WTC11 (cell line): Measurements from ENCODE around the gene TKTL1. TPM values are rescaled to one million over a fixed set of nuclear protein-coding genes. Genes with fewer than 3 reads are reported as not detected.

Experiments
- ATAC-seq: fragments of 200-7000 bp; cut with Tn5 transposase; 2 replicates; pipeline ENCODE4 v1.10.0; 2021; ENCODE audit warnings: mild to moderate bottlenecking, moderate library complexity
- CTCF ChIA-PET: fragments of 300-600 bp; sonication (Branson Sonifier 250); formaldehyde crosslinking; loops from one replicate; lab custom pipeline; 2021; ENCODE audit warnings: antibody characterized with exemption; lab: Charles Lee
- POLR2A ChIA-PET: fragments of 350-600 bp; sonication (Branson Sonifier 250); formaldehyde crosslinking; loops from one replicate; lab custom pipeline; 2021; ENCODE audit warnings: antibody characterized with exemption; lab: Charles Lee
- DNase-seq: peaks from one replicate; pipeline ENCODE4 v3.0.0; 2021; ENCODE audit warnings: low spot score
- H3K27ac Mint-ChIP-seq: 2 replicates; pipeline ENCODE4 v1.8.0; 2021; ENCODE audit warnings: mixed read lengths
- H3K27me3 Mint-ChIP-seq: 2 replicates; pipeline ENCODE4 v1.8.0; 2021; ENCODE audit warnings: low read depth, mild to moderate bottlenecking, moderate library complexity, mixed read lengths
- H3K36me3 Mint-ChIP-seq: 2 replicates; pipeline ENCODE4 v1.8.0; 2021; ENCODE audit warnings: mixed read lengths
- H3K4me1 Mint-ChIP-seq: 2 replicates; pipeline ENCODE4 v1.8.0; 2022; ENCODE audit warnings: mixed read lengths
- H3K4me3 Mint-ChIP-seq: 2 replicates; pipeline ENCODE4 v1.8.0; 2021; ENCODE audit warnings: mild to moderate bottlenecking, moderate library complexity, mixed read lengths
- H3K9me3 Mint-ChIP-seq: 2 replicates; pipeline ENCODE4 v1.8.0; 2021; ENCODE audit warnings: mixed read lengths
- ATF2 ChIP-seq: sonication (generic); formaldehyde crosslinking; IDR thresholded peaks from 2 replicates; pipeline ENCODE4 v1.8.1; 2022; ENCODE audit warnings: low read depth, missing genetic modification reagents, borderline replicate concordance
- CREM ChIP-seq: sonication (generic); formaldehyde crosslinking; IDR thresholded peaks from 2 replicates; pipeline ENCODE4 v1.8.1; 2022; ENCODE audit warnings: mild to moderate bottlenecking, missing genetic modification reagents, moderate library complexity
- E2F5 ChIP-seq: sonication (generic); formaldehyde crosslinking; IDR thresholded peaks from 2 replicates; pipeline ENCODE4 v1.8.1; 2022; ENCODE audit warnings: mild to moderate bottlenecking, moderate library complexity, missing genetic modification reagents
- EMX1 ChIP-seq: fragments of 250-450 bp; sonication (Bioruptor Pico); IDR thresholded peaks from 2 replicates; pipeline ENCODE4 v1.8.0; 2021; ENCODE audit warnings: mild to moderate bottlenecking
- ESRRA ChIP-seq: sonication (generic); formaldehyde crosslinking; IDR thresholded peaks from 2 replicates; pipeline ENCODE4 v1.8.1; 2022; ENCODE audit warnings: mild to moderate bottlenecking, missing genetic modification reagents, borderline replicate concordance
- FOXP1 ChIP-seq: sonication (generic); formaldehyde crosslinking; IDR thresholded peaks from 2 replicates; pipeline ENCODE4 v1.8.0; 2022; ENCODE audit warnings: missing genetic modification reagents, mild to moderate bottlenecking, moderate library complexity, borderline replicate concordance
- HMGXB4 ChIP-seq: sonication (generic); formaldehyde crosslinking; IDR thresholded peaks from 2 replicates; pipeline ENCODE4 v1.8.1; 2023; ENCODE audit warnings: mild to moderate bottlenecking, moderate library complexity, missing genetic modification reagents
- IRF1 ChIP-seq: sonication (generic); formaldehyde crosslinking; IDR thresholded peaks from 2 replicates; pipeline ENCODE4 v1.8.0; 2023; ENCODE audit warnings: missing genetic modification reagents
- MLX ChIP-seq: sonication (generic); formaldehyde crosslinking; IDR thresholded peaks from 2 replicates; pipeline ENCODE4 v1.8.1; 2023; ENCODE audit warnings: mild to moderate bottlenecking, missing genetic modification reagents, moderate library complexity
- MXD4 ChIP-seq: fragments of 250-450 bp; sonication (Bioruptor Pico); IDR thresholded peaks from 2 replicates; pipeline ENCODE4 v1.8.0; 2021; ENCODE audit warnings: mild to moderate bottlenecking, moderate library complexity, borderline replicate concordance
- MYBL2 ChIP-seq: sonication (generic); formaldehyde crosslinking; IDR thresholded peaks from 2 replicates; pipeline ENCODE4 v1.8.1; 2023; ENCODE audit warnings: mild to moderate bottlenecking, moderate library complexity, missing genetic modification reagents
- NFE2L1 ChIP-seq: sonication (generic); formaldehyde crosslinking; IDR thresholded peaks from 2 replicates; pipeline ENCODE4 v1.8.1; 2023; ENCODE audit warnings: missing genetic modification reagents
- OVOL2 ChIP-seq: fragments of 250-450 bp; sonication (Bioruptor Pico); IDR thresholded peaks from 2 replicates; pipeline ENCODE4 v1.9.0; 2021; ENCODE audit warnings: mild to moderate bottlenecking, borderline replicate concordance
- PREB ChIP-seq: sonication (generic); formaldehyde crosslinking; IDR thresholded peaks from 2 replicates; pipeline ENCODE4 v1.8.1; 2022; ENCODE audit warnings: mild to moderate bottlenecking, missing genetic modification reagents, moderate library complexity, borderline replicate concordance
- PRRX2 ChIP-seq: fragments of 250-450 bp; sonication (Bioruptor Pico); IDR thresholded peaks from 2 replicates; pipeline ENCODE4 v1.8.0; 2021; ENCODE audit warnings: mild to moderate bottlenecking
- SMAD3 ChIP-seq: sonication (generic); formaldehyde crosslinking; IDR thresholded peaks from 2 replicates; pipeline ENCODE4 v1.8.0; 2022; ENCODE audit warnings: missing genetic modification reagents, mild to moderate bottlenecking, borderline replicate concordance
- SOX15 ChIP-seq: fragments of 250-450 bp; sonication (Bioruptor Pico); IDR thresholded peaks from 2 replicates; pipeline ENCODE4 v1.9.0; 2021; ENCODE audit warnings: mild to moderate bottlenecking
- SP1 ChIP-seq: sonication (generic); formaldehyde crosslinking; conservative IDR thresholded peaks from 2 replicates; pipeline ENCODE4 v1.8.1; 2022; ENCODE audit warnings: missing genetic modification reagents
- ZNF232 ChIP-seq: sonication (generic); formaldehyde crosslinking; IDR thresholded peaks from 2 replicates; pipeline ENCODE4 v1.8.0; 2022; ENCODE audit warnings: mild to moderate bottlenecking, missing genetic modification reagents
- ZNF281 ChIP-seq: sonication (generic); formaldehyde crosslinking; IDR thresholded peaks from 2 replicates; pipeline ENCODE4 v1.8.0; 2023; ENCODE audit warnings: mild to moderate bottlenecking, missing genetic modification reagents
- total RNA-seq: library from RNA; stranded (reverse); gene quantifications from 3 replicates; pipeline ENCODE4 v1.2.3, GENCODE V29; 2021

TKTL1 gene
- total RNA-seq, 1 experiment from 2014 or later, result 0.46 TPM

- DNase-seq (no peak), ATAC-seq (no peak)
- H3K36me3 Mint-ChIP-seq, result peaks cover 35% of the 10 kb centered on the region
- H3K27me3 Mint-ChIP-seq, result no peaks in the 10 kb centered on the region
- H3K27ac Mint-ChIP-seq, result no peak overlapping the region
- H3K4me3 Mint-ChIP-seq, result no peak overlapping the region
- H3K4me1 Mint-ChIP-seq, result no peaks in the 10 kb centered on the region
- CTCF ChIA-PET, result no interaction called here
- H3K9me3 Mint-ChIP-seq, result no peaks in the 10 kb centered on the region
- TF ChIP-seq HMGXB4, result no peak
- no peak for TF ChIP-seq ATF2
- no peak for TF ChIP-seq SMAD3 (CRISPR knock-in tag)
- TF ChIP-seq OVOL2 (CRISPR knock-in tag), result no peak
- no peak for TF ChIP-seq CREM
- TF ChIP-seq MXD4 (CRISPR knock-in tag), result no peak
- TF ChIP-seq NFE2L1 (CRISPR knock-in tag), result no peak
- no peak for TF ChIP-seq FOXP1 (CRISPR knock-in tag)
- no peak for TF ChIP-seq PRRX2
- TF ChIP-seq ZNF281 (CRISPR knock-in tag), result no peak
- no peak for TF ChIP-seq PREB (CRISPR knock-in tag)
- TF ChIP-seq MLX, result no peak
- TF ChIP-seq ESRRA (CRISPR knock-in tag), result no peak
- no peak for TF ChIP-seq SP1
- TF ChIP-seq MYBL2 (CRISPR knock-in tag), result no peak
- TF ChIP-seq EMX1 (CRISPR knock-in tag), result no peak
- no peak for TF ChIP-seq IRF1 (CRISPR knock-in tag)
- no peak for TF ChIP-seq SOX15 (CRISPR knock-in tag)
- no peak for TF ChIP-seq ZNF232 (CRISPR knock-in tag)
- TF ChIP-seq E2F5 (CRISPR knock-in tag), result no peak
- POLR2A ChIA-PET, result no interaction called here
Observed at GRCh38 chrX:154354013-154354412, 58.4 kb downstream of the TKTL1 start.
